Effector memory CD4-positive, alpha-beta T cell (primary cell): ENCODE data around the gene ACSL5.
"Not testable (repeated sequence)": the region's sequence is repeated elsewhere in the genome, so short reads cannot be mapped to it uniquely, and the experiment has no call there.

Source experiments
- DNase-seq, 3 donors: peaks; one replicate each; pipeline ENCODE4 v3.0.0-alpha.2; 2020
- H3K27ac ChIP-seq: 2 replicates; pipeline ENCODE4 v1.7.0; 2013; ENCODE audit warnings: mild to moderate bottlenecking, low read length, moderate library complexity; ENCODE audit not compliant: insufficient read depth, poor library complexity, severe bottlenecking
- H3K27me3 ChIP-seq: replicated peaks from 2 replicates; pipeline ENCODE4 v1.7.0; 2013; ENCODE audit warnings: mild to moderate bottlenecking, low read length; ENCODE audit not compliant: insufficient read depth, control insufficient read depth, poor library complexity, severe bottlenecking
- H3K36me3 ChIP-seq: 2 replicates; pipeline ENCODE4 v1.7.0; 2013; ENCODE audit warnings: mild to moderate bottlenecking, low read length, moderate library complexity; ENCODE audit not compliant: control insufficient read depth, insufficient read depth
- H3K4me1 ChIP-seq: 2 replicates; pipeline ENCODE4 v1.7.0; 2013; ENCODE audit warnings: low read length, mild to moderate bottlenecking; ENCODE audit not compliant: control insufficient read depth, insufficient read depth, poor library complexity, severe bottlenecking
- H3K4me3 ChIP-seq: 2 replicates; pipeline ENCODE4 v1.7.0; 2013; ENCODE audit warnings: low read length, low read depth, mild to moderate bottlenecking; ENCODE audit not compliant: insufficient read depth, poor library complexity, severe bottlenecking
- H3K9me3 ChIP-seq: 2 replicates; pipeline ENCODE4 v1.7.0; 2013; ENCODE audit warnings: mild to moderate bottlenecking, low read length, moderate library complexity; ENCODE audit not compliant: control insufficient read depth

The ACSL5 gene

GRCh38 chr10:112402917-112403316 lies 29.0 kb downstream of the ACSL5 start:
- Histone ChIP-seq H3K27ac (no peak overlapping the region), H3K27me3 (no peaks in the 10 kb centered on the region), H3K4me3 (no peak overlapping the region), H3K36me3 (peaks cover 75% of the 10 kb centered on the region), H3K4me1 (no peaks in the 10 kb centered on the region), H3K9me3 (no peaks in the 10 kb centered on the region)
- DNase-seq, result no peak

GRCh38 chr10:112404617-112405016 lies 30.7 kb downstream of the ACSL5 start:
- H3K27ac ChIP-seq, result no peak overlapping the region
- DNase-seq, result no peak
- no peak overlapping the region for H3K4me3 ChIP-seq
- no peaks in the 10 kb centered on the region for H3K4me1 ChIP-seq
- no peaks in the 10 kb centered on the region for H3K27me3 ChIP-seq
- H3K36me3 ChIP-seq, result peaks cover 69% of the 10 kb centered on the region
- H3K9me3 ChIP-seq, result no peaks in the 10 kb centered on the region

GRCh38 chr10:112406806-112407205 lies 32.9 kb downstream of the ACSL5 start:
- not testable (repeated sequence) for H3K27ac ChIP-seq, H3K27me3 ChIP-seq, H3K4me3 ChIP-seq, DNase-seq, H3K4me1 ChIP-seq, H3K9me3 ChIP-seq
- peaks cover 76% of the 10 kb centered on the region for H3K36me3 ChIP-seq

GRCh38 chr10:112407696-112408095 lies 33.8 kb downstream of the ACSL5 start:
- Histone ChIP-seq H3K9me3 (no peaks in the 10 kb centered on the region), H3K4me3 (no peak overlapping the region), H3K27me3 (no peaks in the 10 kb centered on the region), H3K27ac (no peak overlapping the region), H3K36me3 (peaks cover 75% of the 10 kb centered on the region), H3K4me1 (no peaks in the 10 kb centered on the region)
- DNase-seq, result no peak

GRCh38 chr10:112409299-112409698 lies 35.4 kb downstream of the ACSL5 start:
- Histone ChIP-seq H3K27ac (no peak overlapping the region), H3K36me3 (peaks cover 66% of the 10 kb centered on the region), H3K27me3 (no peaks in the 10 kb centered on the region)

GRCh38 chr10:112409755-112410154 lies 35.8 kb downstream of the ACSL5 start:
- H3K36me3 ChIP-seq, result peaks cover 66% of the 10 kb centered on the region
- no peaks in the 10 kb centered on the region for H3K27me3 ChIP-seq
- DNase-seq, result no peak
- H3K4me3 ChIP-seq, result no peak overlapping the region
- H3K9me3 ChIP-seq, result no peaks in the 10 kb centered on the region
- H3K4me1 ChIP-seq, result no peaks in the 10 kb centered on the region
- H3K27ac ChIP-seq, result no peak overlapping the region

More at GRCh38 chr10:112409299-112409698, 35.4 kb downstream of the ACSL5 start:
- no peak overlapping the region for H3K4me3 ChIP-seq
- DNase-seq, result no peak
- no peaks in the 10 kb centered on the region for H3K9me3 ChIP-seq
- H3K4me1 ChIP-seq, result no peaks in the 10 kb centered on the region

- no peak for DNase-seq
- Histone ChIP-seq H3K27me3 (no peaks in the 10 kb centered on the region), H3K27ac (no peak overlapping the region), H3K36me3 (peaks cover 62% of the 10 kb centered on the region), H3K9me3 (no peaks in the 10 kb centered on the region), H3K4me3 (no peak overlapping the region), H3K4me1 (no peaks in the 10 kb centered on the region)
Measured at GRCh38 chr10:112412696-112413095, 38.8 kb downstream of the ACSL5 start.

GRCh38 chr10:112421731-112422130 lies 47.8 kb downstream of the ACSL5 start:
- no peaks in the 10 kb centered on the region for H3K9me3 ChIP-seq
- DNase-seq, result no peak
- no peaks in the 10 kb centered on the region for H3K4me1 ChIP-seq
- H3K27ac ChIP-seq, result no peak overlapping the region
- H3K4me3 ChIP-seq, result no peak overlapping the region
- H3K36me3 ChIP-seq, result peaks cover 75% of the 10 kb centered on the region
- H3K27me3 ChIP-seq, result no peaks in the 10 kb centered on the region

- H3K27me3 ChIP-seq, result no peaks in the 10 kb centered on the region
- H3K4me3 ChIP-seq, result no peak overlapping the region
- no peak overlapping the region for H3K27ac ChIP-seq
- no peaks in the 10 kb centered on the region for H3K4me1 ChIP-seq
- H3K9me3 ChIP-seq, result no peaks in the 10 kb centered on the region
- H3K36me3 ChIP-seq, result peaks cover 83% of the 10 kb centered on the region
- no peak for DNase-seq
Measured at GRCh38 chr10:112424651-112425050, 50.7 kb downstream of the ACSL5 start.

GRCh38 chr10:112426111-112426510 lies 52.2 kb downstream of the ACSL5 start:
- Histone ChIP-seq H3K27ac (no peak overlapping the region), H3K4me3 (no peak overlapping the region), H3K27me3 (no peaks in the 10 kb centered on the region), H3K36me3 (peaks cover 90% of the 10 kb centered on the region), H3K9me3 (no peaks in the 10 kb centered on the region), H3K4me1 (no peaks in the 10 kb centered on the region)
- no peak for DNase-seq

- no peak overlapping the region for H3K27ac ChIP-seq
- no peak overlapping the region for H3K4me3 ChIP-seq
- no peaks in the 10 kb centered on the region for H3K27me3 ChIP-seq
- H3K9me3 ChIP-seq, result no peaks in the 10 kb centered on the region
- H3K4me1 ChIP-seq, result no peaks in the 10 kb centered on the region
- DNase-seq, result no peak
- peaks cover 84% of the 10 kb centered on the region for H3K36me3 ChIP-seq
Measured at GRCh38 chr10:112429147-112429546, 55.2 kb downstream of the ACSL5 start.
